Sigmoid colon (tissue), 4 donors: ENCODE data around the gene TNS2.

Experiments
- CTCF ChIP-seq, 4 experiments: fragments of 450-650 bp in 3 of 4; fragments of 200-600 bp in 1 of 4; IDR thresholded peaks; one replicate each; pipeline ENCODE4 v1.5.1; 2016 to 2019; ENCODE audit warnings: antibody characterized with exemption in 4 of 4, mild to moderate bottlenecking in 3 of 4, moderate library complexity in 2 of 4
- EP300 ChIP-seq, 4 donors: sonication (generic); formaldehyde crosslinking; IDR thresholded peaks; one replicate each; pipeline ENCODE4 v1.6.1; 2017; ENCODE audit warnings: antibody characterized with exemption in 4 of 4
- POLR2A ChIP-seq, 2 donors: fragments of 450-650 bp; IDR thresholded peaks; one replicate each; pipeline ENCODE4 v1.6.1; 2016; ENCODE audit warnings: antibody characterized with exemption in 2 of 2, mild to moderate bottlenecking in 2 of 2, moderate library complexity in 2 of 2

- TF ChIP-seq CTCF (IDR thresholded peaks at IDR 0.05) = no peak
- no peak for TF ChIP-seq POLR2A (IDR thresholded peaks at IDR 0.05)
- no peak for TF ChIP-seq EP300 (IDR thresholded peaks at IDR 0.05)
These were observed 24.0 kb downstream of the TNS2 start for GRCh38 chr12:53073881-53074280.
